Measurements from ENCODE around the gene ARHGAP22.

DNA sequence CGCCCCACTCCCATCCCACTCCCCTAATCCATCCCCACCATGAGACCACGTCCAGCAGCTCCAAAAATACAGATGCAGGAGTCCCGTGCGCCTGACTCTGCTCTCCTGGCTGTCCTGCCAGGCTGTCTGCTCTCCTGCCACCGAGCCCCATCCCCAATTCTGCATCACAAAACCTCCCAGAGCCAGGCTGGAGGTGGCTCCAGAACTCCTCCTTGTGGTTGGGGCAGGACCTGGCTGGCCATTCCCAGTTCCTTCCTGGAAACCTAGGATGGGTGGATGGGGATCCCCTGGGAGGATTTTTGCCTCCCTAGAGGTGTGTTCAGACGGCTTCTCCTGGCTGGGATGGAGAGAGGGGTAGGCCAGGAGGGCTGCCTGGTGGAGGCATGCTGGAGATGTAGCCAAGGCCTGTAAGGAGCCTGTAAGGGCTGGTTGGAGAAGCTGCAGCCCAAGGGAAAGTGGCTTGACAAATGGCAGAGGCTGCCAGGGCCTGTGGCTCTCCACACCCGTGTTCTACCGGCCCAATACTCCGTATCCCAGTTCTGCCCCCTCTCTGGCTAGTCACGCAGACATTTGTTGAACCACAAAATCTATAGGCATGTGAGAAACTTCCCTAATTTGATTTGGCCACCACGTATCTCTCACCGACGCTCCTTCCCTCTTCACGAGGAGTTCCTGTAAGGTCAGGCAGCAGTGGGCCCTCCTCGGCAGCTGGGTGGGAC lies 99.3 kb downstream of the ARHGAP22 start:
- TF ChIP-seq POLR2A (IDR thresholded peaks at IDR 0.05; ENCODE audit: low read length) (no peak), GATA1 (IDR thresholded peaks at IDR 0.05; ENCODE audit: low read depth, low read length) (no peak)
